K562 (cell line): ENCODE measurements around the gene DNAJB13. TPM values are rescaled to one million over a fixed set of nuclear protein-coding genes. Genes with fewer than 3 reads are reported as not detected.

Experiments used
- ATAC-seq: fragments of 200-7000 bp; cut with Tn5 transposase; 3 replicates; pipeline ENCODE4 v1.9.1; 2020; ENCODE audit warnings: moderate library complexity
- BruUV-seq: library from RNA; stranded (reverse); fragments of 400-500 nt; replicated peaks from 2 replicates; lab custom pipeline; 2021; lab: Mats Ljungman, UMichigan
- CTCF ChIA-PET: fragments of 300-600 bp; formaldehyde crosslinking; extraction: SDS; loops from one replicate; lab custom pipeline; 2021; ENCODE audit warnings: low intra/inter-chr PET ratio; lab: Yijun Ruan, JAX
- POLR2A ChIA-PET: fragments of 300-600, 350-650 bp; sonication (Branson Sonifier 250); formaldehyde crosslinking; extraction: SDS; loops from one replicate; lab custom pipeline; 2021; ENCODE audit warnings: antibody characterized with exemption, inconsistent platforms; lab: Yijun Ruan, JAX
- DNase-seq, 4 experiments: peaks; one replicate each; pipeline versions ENCODE4 v3.0.0 to v3.0.0-alpha.2; 2011 to 2018; ENCODE audit warnings: low spot score in 3 of 4, mixed read lengths in 3 of 4; ENCODE audit errors: extremely low read depth in 1 of 4
- FAIRE-seq: peaks from 2 replicates; lab custom pipeline; 2011; peaks lifted over from hg19 to GRCh38; lab: Jason Lieb, UNC
- H2AFZ ChIP-seq: 2 replicates; pipeline ENCODE4 v1.6.0; 2011; ENCODE audit warnings: low read depth, low read length, control low read depth, inconsistent platforms
- H3K27ac ChIP-seq: fragments of 200-600 bp; 3 replicates; pipeline ENCODE4 v1.8.0; 2011; ENCODE audit warnings: low read depth, mild to moderate bottlenecking, control low read depth, inconsistent platforms, low read length, moderate library complexity, mixed read lengths; ENCODE audit errors: extremely low read depth
- H3K27me3 ChIP-seq, 2 experiments: fragments of 300-600 bp in 1 of 2; 2 replicates in 1 of 2; 3 replicates in 1 of 2; pipeline versions ENCODE4 v1.6.0 to v1.8.0; 2011; ENCODE audit warnings: inconsistent platforms in 2 of 2, low read length in 2 of 2, mild to moderate bottlenecking in 1 of 2, mixed read lengths in 1 of 2, moderate library complexity in 1 of 2; ENCODE audit not compliant: control insufficient read depth in 2 of 2, insufficient read depth in 2 of 2
- H3K36me3 ChIP-seq: fragments of 300-600 bp; 3 replicates; pipeline ENCODE4 v1.8.0; 2011; ENCODE audit warnings: mild to moderate bottlenecking, low read length, inconsistent platforms; ENCODE audit not compliant: control insufficient read depth, insufficient read depth
- H3K4me1 ChIP-seq, 2 experiments: fragments of 200-600 bp in 1 of 2; replicated peaks in 1 of 2; 2 replicates in 1 of 2; 3 replicates in 1 of 2; pipeline versions ENCODE4 v1.5.1 to v1.8.0; 2011; ENCODE audit warnings: inconsistent platforms in 2 of 2, low read length in 2 of 2, mild to moderate bottlenecking in 1 of 2, mixed read lengths in 1 of 2, moderate library complexity in 1 of 2; ENCODE audit not compliant: control insufficient read depth in 2 of 2, insufficient read depth in 2 of 2
- H3K4me2 ChIP-seq: 2 replicates; pipeline ENCODE4 v1.6.1; 2011; ENCODE audit warnings: low read length, control low read depth, inconsistent platforms, mixed read lengths; ENCODE audit not compliant: insufficient read depth
- H3K4me3 ChIP-seq: fragments of 200-600 bp; sonication (generic), shearing (Covaris generic); 2 replicates; pipeline ENCODE4 v1.5.1; 2016; ENCODE audit warnings: control low read depth, inconsistent platforms
- H3K79me2 ChIP-seq: fragments of 200-600 bp; 3 replicates; pipeline ENCODE4 v1.8.0; 2011; ENCODE audit warnings: low read length, inconsistent platforms; ENCODE audit not compliant: control insufficient read depth, insufficient read depth
- H3K9ac ChIP-seq, 2 experiments: 2 replicates each; pipeline versions ENCODE4 v1.6.0 to v1.6.1; 2011; ENCODE audit warnings: low read depth in 2 of 2, low read length in 2 of 2, control low read depth in 1 of 2, inconsistent platforms in 1 of 2, mild to moderate bottlenecking in 1 of 2, mixed read lengths in 1 of 2; ENCODE audit not compliant: insufficient read depth in 1 of 2
- H3K9me1 ChIP-seq: one replicate; pipeline ENCODE4 v1.6.0; 2011; ENCODE audit warnings: inconsistent platforms, mild to moderate bottlenecking, low read length, moderate library complexity; ENCODE audit not compliant: control insufficient read depth, insufficient read depth
- H3K9me3 ChIP-seq: replicated peaks from 2 replicates; pipeline ENCODE4 v1.5.1; 2011; ENCODE audit warnings: low read depth, low read length, inconsistent platforms; ENCODE audit not compliant: control insufficient read depth, insufficient read depth
- H4K20me1 ChIP-seq: replicated peaks from 2 replicates; pipeline ENCODE4 v1.6.1; 2011; ENCODE audit warnings: low read length, inconsistent platforms, mixed read lengths; ENCODE audit not compliant: control insufficient read depth, insufficient read depth
- FOXJ3 ChIP-seq: sonication (generic); formaldehyde crosslinking; IDR thresholded peaks from 2 replicates; pipeline ENCODE4 v1.4.0; 2020; ENCODE audit warnings: mild to moderate bottlenecking, missing genetic modification reagents
- SP1 ChIP-seq: sonication (generic); formaldehyde crosslinking; IDR thresholded peaks from 2 replicates; pipeline ENCODE4 v1.8.1; 2022; ENCODE audit warnings: mild to moderate bottlenecking, missing genetic modification reagents
- TBP ChIP-seq: optimal IDR thresholded peaks from 2 replicates; pipeline ENCODE3; 2011; ENCODE audit warnings: low read depth, low read length, improper control_type of control experiment
- TCF3 ChIP-seq: sonication (generic); formaldehyde crosslinking; IDR thresholded peaks from 2 replicates; pipeline ENCODE4 v1.4.0; 2020; ENCODE audit warnings: mild to moderate bottlenecking, missing genetic modification reagents
- THRA ChIP-seq: fragments of 450-650 bp; IDR thresholded peaks from 2 replicates; pipeline ENCODE4 v1.6.1; 2017; ENCODE audit warnings: mild to moderate bottlenecking, moderate library complexity
- TRIM24 ChIP-seq, 2 experiments: fragments of 450-650 bp; IDR thresholded peaks; 2 replicates each; pipeline ENCODE4 v1.6.1; 2016
- WGBS: fragments of 100-300 bp; shearing (Covaris generic); methylation state at CpG from one replicate; pipeline ENCODE4 v1.1.6; 2016; ENCODE audit warnings: low coverage, mixed read lengths; ENCODE audit not compliant: insufficient coverage; ENCODE audit errors: missing lambda C conversion rate; 5-methylcytosine and 5-hydroxymethylcytosine counted together
- in situ Hi-C: fragments of 300-500 bp; cut with MboI; formaldehyde crosslinking; loops from 4 replicates; pipeline ENCODE4 v1.15.0; 2018; ENCODE audit warnings: inconsistent platforms, mixed read lengths
- intact Hi-C: fragments of 100-400 bp; cut with micrococcal nuclease; formaldehyde crosslinking; loops from 2 replicates; pipeline ENCODE4 v1.14.2; 2022
- polyA plus RNA-seq, 8 experiments: library from polyadenylated mRNA; depleted of rRNA in 4 of 8; stranded (reverse) in 5 of 8; unstranded in 3 of 8; fragments of >200 nt; fragmentation: Nextera tagmentation in 2 of 8; fragmentation: Illumina TruSeq in 1 of 8; extraction: Ambion mirVana in 2 of 8; extraction: Trizol in 1 of 8; gene quantifications; 2 replicates each; pipeline versions ENCODE4 v1.2.1 to v1.2.3, GENCODE V29; 2011 to 2014; ENCODE audit warnings: inconsistent platforms in 1 of 8, missing spikeins in 1 of 8
- total RNA-seq, 7 experiments: library from RNA; depleted of rRNA in 6 of 7; stranded (reverse); fragments of >200 nt in 6 of 7; fragmentation: Illumina TruSeq in 2 of 7; extraction: Trizol in 2 of 7; gene quantifications; 2 replicates each; pipeline versions ENCODE4 v1.2.1 to v1.2.3, GENCODE V29; 2011 to 2021; ENCODE audit warnings: low replicate concordance in 1 of 7

Gene DNAJB13
- total and polyA plus RNA-seq, 9 of the 15 experiments (the other 6 are each of a cell fraction or from before 2014, with no cell fraction given): 0.14 TPM; not detected in 8

GRCh38 chr11:73939096-73939495, 11.7 kb upstream of the DNAJB13 start:
- 20% methylated on average over 4 of the region's 4 CpGs for WGBS
- Histone ChIP-seq H3K27me3 (no peaks in the 10 kb centered on the region), H3K9me1 (no peaks in the 10 kb centered on the region), H3K4me3 (no peak overlapping the region), H3K79me2 (no peaks in the 10 kb centered on the region), H3K9me3 (no peaks in the 10 kb centered on the region), H3K36me3 (0 out of 3 replicates have a peak, but pooled peaks cover 6% of the 10 kb centered on the region), H2AFZ (no peak overlapping the region), H3K4me1 (no peaks in the 10 kb centered on the region; a peak in 1 of 5 replicates), H3K9ac (no peak overlapping the region), H3K27ac (no peak overlapping the region), H3K4me2 (no peak overlapping the region), H4K20me1 (no peaks in the 10 kb centered on the region)
- DNase-seq (no peak), FAIRE-seq (no peak), ATAC-seq (no peak)
- CTCF ChIA-PET: no interaction called here
- TF ChIP-seq TCF3 (CRISPR knock-in tag): 0 out of 2 replicates have a peak, but pooled peaks have one; percentile 9
- no peak for TF ChIP-seq TRIM24 (IDR thresholded peaks at IDR 0.05)
- in situ Hi-C loops (no loop called here), intact Hi-C loops (loop anchor here (10.0 kb wide), 1 partner anchor 154 kb away; the partner anchor contains the start of gene MRPL48)
- POLR2A ChIA-PET: interaction anchor here (0.6 kb wide), 1 partner anchor 14 kb away, joined by 3 read pairs; no protein-coding TSS in a partner anchor
- no TSS peak for BruUV-seq

GRCh38 chr11:73940801-73941570, 9.8 kb upstream of the DNAJB13 start:
- BruUV-seq: no TSS peak
- Histone ChIP-seq H3K9ac (no peak overlapping the region), H3K4me3 (no peak overlapping the region), H3K9me1 (no peaks in the 10 kb centered on the region)
- TF ChIP-seq TBP (no peak), SP1 (CRISPR knock-in tag) (no peak), FOXJ3 (no peak), THRA (no peak)
- TF ChIP-seq, all 486 proteins: peak for 0
- CTCF ChIA-PET: interaction anchor here (0.6 kb wide), 2 partner anchors 37 to 235 kb away, joined by 3 to 4 read pairs; no protein-coding TSS in a partner anchor
- Histone ChIP-seq H3K9me3 (no peaks in the 10 kb centered on the region), H3K79me2 (no peaks in the 10 kb centered on the region), H3K27ac (no peak overlapping the region), H2AFZ (no peak overlapping the region), H4K20me1 (no peaks in the 10 kb centered on the region), H3K4me2 (no peak overlapping the region), H3K4me1 (no peaks in the 10 kb centered on the region; a peak in 1 of 5 replicates), H3K36me3 (no peaks in the 10 kb centered on the region), H3K27me3 (no peaks in the 10 kb centered on the region; a peak in 1 of 5 replicates)
- POLR2A ChIA-PET: interaction anchor here (1.4 kb wide), 1 partner anchor 9 kb away, joined by 5 read pairs; no protein-coding TSS in a partner anchor
- FAIRE-seq (peak; percentile 56), ATAC-seq (no peak), DNase-seq (no peak)
- intact Hi-C loops: no loop called here
- in situ Hi-C loops: no loop called here
- 54% methylated on average over 9 of the region's 9 CpGs for WGBS
